Mesenchymal stem cell (in vitro differentiated cells and primary cell): ENCODE data around the gene C2CD2.

Experiments used
- DNase-seq: peaks from one replicate; pipeline ENCODE4 v3.0.0-alpha.2; 2013
- H2AFZ ChIP-seq: one replicate; pipeline ENCODE4 v1.6.1; 2013; ENCODE audit warnings: low read depth, mild to moderate bottlenecking, control low read depth, inconsistent platforms, low read length, moderate library complexity
- H2AK5ac ChIP-seq: 2 replicates; pipeline ENCODE4 v1.6.1; 2013; ENCODE audit warnings: low read length, moderate library complexity, mild to moderate bottlenecking, inconsistent platforms; ENCODE audit not compliant: severe bottlenecking
- H2BK120ac ChIP-seq: one replicate; pipeline ENCODE4 v1.6.1; 2013; ENCODE audit warnings: low read depth, mild to moderate bottlenecking, inconsistent platforms, low read length, moderate library complexity
- H2BK12ac ChIP-seq, 2 experiments: one replicate each; pipeline ENCODE4 v1.6.1; 2013; ENCODE audit warnings: inconsistent platforms in 2 of 2, low read length in 2 of 2, mild to moderate bottlenecking in 2 of 2, moderate library complexity in 2 of 2, control low read depth in 1 of 2
- H2BK15ac ChIP-seq: one replicate; pipeline ENCODE4 v1.6.1; 2013; ENCODE audit warnings: mild to moderate bottlenecking, low read depth, inconsistent platforms; ENCODE audit not compliant: poor library complexity, severe bottlenecking
- H2BK5ac ChIP-seq: 2 replicates; pipeline ENCODE4 v1.6.1; 2013; ENCODE audit warnings: low read depth, mild to moderate bottlenecking, low read length, control low read depth, inconsistent platforms; ENCODE audit not compliant: poor library complexity, severe bottlenecking
- H3K14ac ChIP-seq, 2 experiments: one replicate each; pipeline ENCODE4 v1.6.1; 2013; ENCODE audit warnings: inconsistent platforms in 2 of 2, low read length in 2 of 2, control low read depth in 1 of 2, mild to moderate bottlenecking in 1 of 2, moderate library complexity in 1 of 2
- H3K18ac ChIP-seq, 2 experiments: one replicate each; pipeline ENCODE4 v1.6.1; 2013; ENCODE audit warnings: inconsistent platforms in 2 of 2, low read length in 2 of 2, control low read depth in 1 of 2, low read depth in 1 of 2, mild to moderate bottlenecking in 1 of 2
- H3K23ac ChIP-seq, 2 experiments: one replicate each; pipeline ENCODE4 v1.6.1; 2013; ENCODE audit warnings: inconsistent platforms in 2 of 2, low read length in 2 of 2, mild to moderate bottlenecking in 2 of 2, moderate library complexity in 2 of 2, control low read depth in 1 of 2
- H3K27ac ChIP-seq: 2 replicates; pipeline ENCODE4 v1.5.1; 2013; ENCODE audit warnings: mild to moderate bottlenecking, moderate library complexity, low read length, control low read depth, inconsistent platforms; ENCODE audit not compliant: poor library complexity, severe bottlenecking
- H3K27me3 ChIP-seq, 2 experiments: 2 replicates each; pipeline versions ENCODE4 v1.6.1 to v1.7.0; 2013; ENCODE audit warnings: low read length in 2 of 2, mild to moderate bottlenecking in 2 of 2, moderate library complexity in 2 of 2, control low read depth in 1 of 2, inconsistent platforms in 1 of 2; ENCODE audit not compliant: control insufficient read depth in 1 of 2, insufficient read depth in 1 of 2
- H3K36me3 ChIP-seq, 2 experiments: 2 replicates each; pipeline versions ENCODE4 v1.6.1 to v1.7.0; 2013; ENCODE audit warnings: low read length in 2 of 2, control low read depth in 1 of 2, inconsistent platforms in 1 of 2, low read depth in 1 of 2, mild to moderate bottlenecking in 1 of 2; ENCODE audit not compliant: insufficient read depth in 2 of 2, control insufficient read depth in 1 of 2
- H3K4ac ChIP-seq, 2 experiments: one replicate each; pipeline ENCODE4 v1.6.1; 2013; ENCODE audit warnings: inconsistent platforms in 2 of 2, low read length in 2 of 2, mild to moderate bottlenecking in 2 of 2, moderate library complexity in 2 of 2, control low read depth in 1 of 2, low read depth in 1 of 2
- H3K4me1 ChIP-seq: 2 replicates; pipeline ENCODE4 v1.6.1; 2013; ENCODE audit warnings: low read depth, low read length, control low read depth; ENCODE audit not compliant: control insufficient read depth, insufficient read depth
- H3K4me2 ChIP-seq: 2 replicates; pipeline ENCODE4 v1.6.1; 2013; ENCODE audit warnings: low read length, mild to moderate bottlenecking, inconsistent platforms; ENCODE audit not compliant: poor library complexity, severe bottlenecking
- H3K4me3 ChIP-seq, 2 experiments: 2 replicates each; pipeline versions ENCODE4 v1.5.1 to v1.7.0; 2013; ENCODE audit warnings: low read length in 2 of 2, mild to moderate bottlenecking in 2 of 2, control low read depth in 1 of 2, low read depth in 1 of 2; ENCODE audit not compliant: insufficient read depth in 1 of 2
- H3K79me1 ChIP-seq: replicated peaks from 2 replicates; pipeline ENCODE4 v1.6.1; 2013; ENCODE audit warnings: mild to moderate bottlenecking, control low read depth, low read length, inconsistent platforms; ENCODE audit not compliant: poor library complexity, severe bottlenecking
- H3K9ac ChIP-seq: 2 replicates; pipeline ENCODE4 v1.7.0; 2013; ENCODE audit warnings: mild to moderate bottlenecking, low read length, moderate library complexity
- H3K9me3 ChIP-seq: 2 replicates; pipeline ENCODE4 v1.7.0; 2013; ENCODE audit warnings: mild to moderate bottlenecking, low read length; ENCODE audit not compliant: control insufficient read depth
- H4K8ac ChIP-seq: one replicate; pipeline ENCODE4 v1.6.1; 2013; ENCODE audit warnings: inconsistent platforms, mild to moderate bottlenecking, low read length, moderate library complexity
- H4K91ac ChIP-seq: one replicate; pipeline ENCODE4 v1.6.1; 2013; ENCODE audit warnings: mild to moderate bottlenecking, low read length, inconsistent platforms
- WGBS: methylation state at CpG from one replicate; pipeline ENCODE4 v1.1.7; 2013; ENCODE audit warnings: mixed read lengths; 5-methylcytosine and 5-hydroxymethylcytosine counted together

Gene C2CD2

GRCh38 chr21:41837756-41838297, 116.0 kb downstream of the C2CD2 start:
- DNase-seq, result no peak
- Histone ChIP-seq H2BK120ac (no peak overlapping the region), H2BK12ac (no peak overlapping the region), H3K23ac (no peak overlapping the region), H3K4ac (no peak overlapping the region), H3K9ac (no peak overlapping the region), H2BK5ac (no peak overlapping the region), H4K91ac (no peak overlapping the region), H3K9me3 (peaks cover 18% of the 10 kb centered on the region), H2AK5ac (no peak overlapping the region), H3K36me3 (peaks cover 49 to 55% of the 10 kb centered on the region in 2 experiments), H3K14ac (no peak overlapping the region), H3K18ac (no peak overlapping the region), H3K27ac (no peak overlapping the region), H2AFZ (no peak overlapping the region), H3K4me1 (no peaks in the 10 kb centered on the region), H3K4me3 (no peak overlapping the region), H3K79me1 (peaks cover 2% of the 10 kb centered on the region), H3K4me2 (no peak overlapping the region), H4K8ac (no peak overlapping the region), H3K27me3 (no peaks in the 10 kb centered on the region), H2BK15ac (no peak overlapping the region)
- 96% methylated on average over 7 of the region's 7 CpGs for WGBS

GRCh38 chr21:41836166-41837015, 117.4 kb downstream of the C2CD2 start:
- H2BK15ac ChIP-seq, result no peak overlapping the region
- H3K27me3 ChIP-seq, result no peaks in the 10 kb centered on the region
- no peak overlapping the region for H3K18ac ChIP-seq
- no peak overlapping the region for H3K23ac ChIP-seq
- no peak overlapping the region for H2BK120ac ChIP-seq
- no peak overlapping the region for H2BK5ac ChIP-seq
- H3K27ac ChIP-seq, result no peak overlapping the region
- H3K4me1 ChIP-seq, result peaks cover 2% of the 10 kb centered on the region
- no peak overlapping the region for H4K91ac ChIP-seq
- H3K14ac ChIP-seq, result no peak overlapping the region
- 94% methylated on average over 32 of the region's 32 CpGs for WGBS
- DNase-seq, result no peak
- no peak overlapping the region for H2AK5ac ChIP-seq
- no peak overlapping the region for H2BK12ac ChIP-seq
- no peak overlapping the region for H3K4me2 ChIP-seq
- no peak overlapping the region for H3K9ac ChIP-seq
- H3K4ac ChIP-seq, result no peak overlapping the region
- peaks cover 12% of the 10 kb centered on the region for H3K9me3 ChIP-seq
- no peak overlapping the region for H2AFZ ChIP-seq
- peaks cover 59 to 61% of the 10 kb centered on the region in 2 experiments for H3K36me3 ChIP-seq
- peaks cover 4% of the 10 kb centered on the region for H3K79me1 ChIP-seq
- no peak overlapping the region for H4K8ac ChIP-seq
- H3K4me3 ChIP-seq, result no peak overlapping the region

GRCh38 chr21:41835711-41836154, 118.1 kb downstream of the C2CD2 start:
- H3K36me3 ChIP-seq, result peaks cover 54 to 67% of the 10 kb centered on the region in 2 experiments
- H3K14ac ChIP-seq, result no peak overlapping the region
- no peak overlapping the region for H3K9ac ChIP-seq
- no peak overlapping the region for H2BK5ac ChIP-seq
- no peaks in the 10 kb centered on the region for H3K27me3 ChIP-seq
- DNase-seq, result no peak
- no peak overlapping the region for H4K91ac ChIP-seq
- H2AK5ac ChIP-seq, result no peak overlapping the region
- peaks cover 2% of the 10 kb centered on the region for H3K4me1 ChIP-seq
- H2BK12ac ChIP-seq, result no peak overlapping the region
- H3K79me1 ChIP-seq, result peaks cover 4% of the 10 kb centered on the region
- no peak overlapping the region for H3K18ac ChIP-seq
- no peak overlapping the region for H3K23ac ChIP-seq
- whole genome bisulfite sequencing, result 92% methylated on average over 7 of the region's 10 CpGs
- no peak overlapping the region for H3K4me2 ChIP-seq
- no peak overlapping the region for H2BK120ac ChIP-seq
- H4K8ac ChIP-seq, result no peak overlapping the region
- H3K4me3 ChIP-seq, result no peak overlapping the region
- peaks cover 5% of the 10 kb centered on the region for H3K9me3 ChIP-seq
- no peak overlapping the region for H2AFZ ChIP-seq
- no peak overlapping the region for H2BK15ac ChIP-seq
- H3K4ac ChIP-seq, result no peak overlapping the region
- H3K27ac ChIP-seq, result no peak overlapping the region
